Pancreas (tissue), 10 donors: Measurements from ENCODE around the gene PLEKHA8. TPM values are rescaled to one million over a fixed set of nuclear protein-coding genes. Genes with fewer than 3 reads are reported as not detected.

Experiments
- ATAC-seq, 4 donors: fragments of 200-7000 bp; cut with Tn5 transposase; one replicate each; pipeline versions ENCODE4 v1.8.0 to v1.9.1; 2020; ENCODE audit warnings: mild to moderate bottlenecking in 4 of 4, moderate library complexity in 4 of 4
- DNase-seq, 6 donors: peaks; one replicate each; pipeline ENCODE4 v3.0.0-alpha.2; 2020
- FAIRE-seq: peaks from 2 replicates; lab custom pipeline; 2012; peaks lifted over from hg19 to GRCh38; lab: Jason Lieb, UNC
- H3K27ac ChIP-seq, 4 donors: fragments of 200-600 bp; sonication (generic); 1 replicate in 3 of 4; 2 replicates in 1 of 4; pipeline versions ENCODE4 v1.5.0 to v1.8.0; 2020
- H3K27me3 ChIP-seq, 4 donors: fragments of 200-600 bp; one replicate each; pipeline ENCODE4 v1.8.0; 2021
- H3K36me3 ChIP-seq, 3 donors: fragments of 200-600 bp; sonication (generic) in 1 of 3; one replicate each; pipeline versions ENCODE4 v1.5.0 to v1.8.0; 2020 to 2021
- H3K4me1 ChIP-seq, 3 donors: fragments of 200-600 bp; one replicate each; pipeline ENCODE4 v1.8.0; 2021
- H3K4me3 ChIP-seq, 4 donors: fragments of 200-600 bp; sonication (generic) in 2 of 4; one replicate each; pipeline versions ENCODE4 v1.5.0 to v1.8.0; 2020 to 2021
- H3K9me3 ChIP-seq, 4 donors: fragments of 200-600 bp; one replicate each; pipeline ENCODE4 v1.8.0; 2021
- WGBS, 2 donors: extraction: QIAGEN DNeasy Blood & Tissue Kit; methylation state at CpG; one replicate each; pipeline ENCODE4 v1.1.7; 2013; 5-methylcytosine and 5-hydroxymethylcytosine counted together
- intact Hi-C, 3 donors: fragments of 100-400 bp; cut with DNase I; formaldehyde crosslinking; loops; one replicate each; pipeline versions ENCODE4 v1.11.1 to v1.14.2; 2022
- polyA plus RNA-seq, 2 donors: library from polyadenylated mRNA; stranded (reverse); fragments of 200-250 nt; gene quantifications; one replicate each; pipeline ENCODE4 v1.2.3, GENCODE V29; 2013
- total RNA-seq, 6 donors: library from RNA; stranded (reverse); fragmentation: NEBNext Ultra II Directional in 4 of 6; extraction: Animal tissue kit (Norgen Biotek cat#: 25700) in 4 of 6; gene quantifications; one replicate each; pipeline versions ENCODE4 v1.2.1 to v1.2.4, GENCODE V29; 2021 to 2023
- TF ChIP-seq, protein P1 (sequence below), 4 donors: fragments of 200-600 bp; sonication (generic) in 3 of 4; IDR thresholded peaks; one replicate each; pipeline versions ENCODE4 v1.5.0 to v1.8.0; 2021; ENCODE audit warnings: antibody characterized with exemption in 4 of 4
- donor health status: healthy with polysubstance abuse.
- donor health status: DM: no; HTN: no; CAD: no; lungs with moderate emphysema.
- donor health status: DM: no; HTN: no; CAD: no.
- donor health status: control.
- donor health status: control.
- donor health status: Bipolar disorder and iron deficiency.
- donor health status: DM: yes; HTN: yes; CAD: no.
- donor health status: DM: no; HTN: no; CAD: no.
- donor health status: DM: no; HTN: no; CAD: no.
- donor health status: DM: yes; HTN: yes; CAD: no.

The PLEKHA8 gene
- total and polyA plus RNA-seq, 8 donors, result 1.7 to 9.7 (median 4.3) TPM

DNA sequence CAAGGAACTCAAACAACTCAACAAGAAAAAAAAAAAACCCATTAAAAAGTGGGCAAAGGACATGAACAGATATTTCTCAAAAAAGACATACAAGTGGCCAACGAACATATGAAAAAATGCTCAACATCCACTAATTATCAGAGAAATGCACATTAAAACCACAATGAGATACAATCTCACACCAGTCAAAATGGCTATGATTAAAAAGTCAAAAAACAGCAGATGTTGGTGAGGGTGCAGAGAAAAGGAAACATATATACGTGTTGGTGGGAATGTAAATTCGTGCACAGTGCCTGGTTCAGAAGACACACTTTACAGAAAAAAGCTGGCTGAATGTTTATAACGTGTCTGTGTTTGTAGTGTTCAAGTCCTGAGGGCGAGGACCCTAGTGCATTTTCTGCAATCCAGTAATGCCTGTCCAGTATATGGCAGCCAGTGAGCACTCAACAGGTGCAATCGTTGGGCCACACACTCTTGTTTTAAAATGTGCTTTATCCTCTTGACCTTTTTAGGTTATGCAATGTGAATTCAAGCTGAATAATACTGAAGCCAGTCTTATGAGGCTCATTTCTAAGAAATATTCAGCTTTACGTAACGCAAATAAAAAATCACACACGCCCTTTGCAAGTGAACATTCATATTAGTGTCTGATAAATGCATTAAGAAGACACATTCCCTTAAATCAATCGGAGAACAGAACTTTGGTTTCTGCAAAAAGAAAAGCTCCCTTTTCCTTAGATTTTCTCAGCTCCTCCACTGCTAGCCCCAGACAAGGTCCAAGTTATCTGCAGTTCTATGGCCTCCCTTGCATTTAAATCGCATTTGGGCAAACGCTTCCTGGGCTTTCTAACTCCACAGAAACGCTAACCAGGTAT is 105.8 kb downstream of the PLEKHA8 start:
- Histone ChIP-seq H3K4me3 (peak overlapping the region; percentile 33 to 89 (median 79)), H3K36me3 (no peaks in the 10 kb centered on the region), H3K27ac (peak overlapping the region; percentile 54 to 86 (median 65)), H3K4me1 (peaks cover 0 to 4% (median 0%) of the 10 kb centered on the region in 3 donors), H3K27me3 (no peaks in the 10 kb centered on the region), H3K9me3 (no peaks in the 10 kb centered on the region)
- no peak for FAIRE-seq
- intact Hi-C loops, result no loop called here
- 42 to 46% methylated on average over 13 of the region's 13 CpGs for WGBS, 2 donors
- no peak for DNase-seq
- peak in 1 of 4 donors; percentile 3 for ATAC-seq
- TF ChIP-seq, protein P1, sequence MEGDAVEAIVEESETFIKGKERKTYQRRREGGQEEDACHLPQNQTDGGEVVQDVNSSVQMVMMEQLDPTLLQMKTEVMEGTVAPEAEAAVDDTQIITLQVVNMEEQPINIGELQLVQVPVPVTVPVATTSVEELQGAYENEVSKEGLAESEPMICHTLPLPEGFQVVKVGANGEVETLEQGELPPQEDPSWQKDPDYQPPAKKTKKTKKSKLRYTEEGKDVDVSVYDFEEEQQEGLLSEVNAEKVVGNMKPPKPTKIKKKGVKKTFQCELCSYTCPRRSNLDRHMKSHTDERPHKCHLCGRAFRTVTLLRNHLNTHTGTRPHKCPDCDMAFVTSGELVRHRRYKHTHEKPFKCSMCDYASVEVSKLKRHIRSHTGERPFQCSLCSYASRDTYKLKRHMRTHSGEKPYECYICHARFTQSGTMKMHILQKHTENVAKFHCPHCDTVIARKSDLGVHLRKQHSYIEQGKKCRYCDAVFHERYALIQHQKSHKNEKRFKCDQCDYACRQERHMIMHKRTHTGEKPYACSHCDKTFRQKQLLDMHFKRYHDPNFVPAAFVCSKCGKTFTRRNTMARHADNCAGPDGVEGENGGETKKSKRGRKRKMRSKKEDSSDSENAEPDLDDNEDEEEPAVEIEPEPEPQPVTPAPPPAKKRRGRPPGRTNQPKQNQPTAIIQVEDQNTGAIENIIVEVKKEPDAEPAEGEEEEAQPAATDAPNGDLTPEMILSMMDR (IDR thresholded peaks at IDR 0.05), result no peak

DNA sequence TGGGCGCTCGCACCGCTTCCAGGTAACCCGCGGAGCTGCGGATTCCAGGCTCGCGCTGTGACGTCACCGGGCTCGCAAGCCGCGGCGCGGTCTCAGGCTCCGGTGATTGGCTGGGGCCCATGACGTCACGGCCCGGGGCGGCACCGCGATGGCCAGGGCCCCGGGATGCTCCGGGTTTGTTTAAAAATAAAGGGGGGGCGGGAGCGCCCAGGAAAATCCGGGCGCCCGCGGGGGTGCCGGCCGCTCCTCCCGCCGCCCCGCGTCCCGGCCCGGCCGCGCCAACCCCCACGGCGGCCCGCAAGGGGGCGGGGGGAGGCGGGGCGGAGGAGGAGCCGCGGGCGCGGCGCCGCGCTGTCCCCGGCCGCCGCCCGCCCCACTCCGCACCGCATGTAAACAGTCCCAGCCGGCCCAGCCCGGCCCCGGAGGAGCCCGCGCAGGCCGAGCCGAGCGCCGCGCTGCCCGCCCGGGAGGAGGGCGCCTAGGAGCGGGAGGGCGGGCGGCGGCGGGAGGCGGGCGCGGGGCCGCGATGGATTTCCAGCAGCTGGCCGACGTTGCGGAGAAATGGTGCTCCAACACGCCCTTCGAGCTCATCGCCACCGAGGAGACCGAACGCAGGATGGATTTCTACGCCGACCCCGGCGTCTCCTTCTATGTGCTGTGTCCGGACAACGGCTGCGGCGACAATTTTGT is 106.5 kb downstream of the PLEKHA8 start, which contains the start of gene MTURN:
Gene MTURN, plus strand, starts transcription at position 376 of the 690 bp plus-strand sequence. Its CDS starts 151 bp downstream, at position 527.
- Histone ChIP-seq H3K9me3 (no peaks in the 10 kb centered on the region), H3K36me3 (no peaks in the 10 kb centered on the region), H3K4me1 (peaks cover 0 to 4% (median 0%) of the 10 kb centered on the region in 3 donors), H3K27me3 (no peaks in the 10 kb centered on the region), H3K4me3 (peak within 1 kb of the TSS; percentile 73 to 89 (median 86)), H3K27ac (peak within 1 kb of the TSS; percentile 54 to 86 (median 65))
- intact Hi-C loops, result no loop called here
- FAIRE-seq, result no peak
- peak; percentile 80 to 89 (median 86) for DNase-seq
- ATAC-seq, result peak; percentile 74 to 84 (median 76)
- 0 to 1% methylated on average over 46 to 99 of the region's 99 CpGs for WGBS, 2 donors
- TF ChIP-seq, protein P1 (IDR thresholded peaks at IDR 0.05), result no peak

DNA sequence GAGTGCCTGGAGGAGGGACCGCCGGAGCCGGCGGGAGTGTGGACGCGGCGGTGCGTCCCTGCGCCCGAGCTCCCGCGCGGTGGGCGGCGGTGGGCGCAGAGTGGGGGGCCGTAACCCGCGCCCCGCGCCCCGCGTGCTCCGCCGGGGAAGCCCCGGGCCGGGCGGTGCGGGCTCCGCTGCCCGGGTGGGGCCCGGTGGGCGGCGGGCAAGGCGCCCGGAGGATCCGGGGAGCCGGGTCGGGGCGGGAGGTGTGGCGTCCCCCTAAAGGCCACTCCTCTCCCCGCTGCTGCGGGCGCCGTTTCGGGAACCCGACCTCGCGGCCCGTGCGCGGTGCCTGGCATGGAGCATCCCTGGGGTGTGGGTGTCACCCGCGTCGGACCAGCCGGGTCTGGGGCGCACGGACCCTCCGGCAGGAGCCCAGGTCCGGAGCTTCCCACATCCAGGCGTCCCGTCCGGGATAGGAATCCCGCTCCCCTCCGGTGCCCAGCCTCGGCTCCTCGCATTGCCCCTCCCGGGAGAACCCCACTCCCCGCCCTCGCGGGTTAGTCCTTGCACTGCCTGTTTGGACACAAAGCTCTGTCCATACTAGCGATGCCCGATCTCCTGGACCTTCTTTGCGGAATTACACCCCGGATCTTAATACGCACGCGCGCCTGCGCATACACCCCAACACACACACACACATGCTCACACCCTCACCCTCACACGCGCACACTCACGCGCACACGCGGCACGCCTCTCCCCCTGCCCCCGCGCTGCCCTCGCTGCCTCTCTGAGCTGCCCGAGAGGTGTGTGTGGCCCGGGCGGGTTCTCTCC is 107.3 kb downstream of the PLEKHA8 start:
- Histone ChIP-seq H3K4me3 (peak overlapping the region; percentile 73 to 89 (median 86)), H3K4me1 (peaks cover 0 to 4% (median 0%) of the 10 kb centered on the region in 3 donors), H3K9me3 (no peaks in the 10 kb centered on the region), H3K27me3 (no peaks in the 10 kb centered on the region), H3K36me3 (no peaks in the 10 kb centered on the region), H3K27ac (peak overlapping the region; percentile 41 to 86 (median 65))
- WGBS, 2 donors, result 0 to 1% methylated on average over 71 to 93 of the region's 93 CpGs
- FAIRE-seq, result no peak
- intact Hi-C loops, result no loop called here
- TF ChIP-seq, protein P1 (IDR thresholded peaks at IDR 0.05), result no peak
- DNase-seq, result peak; percentile 58 to 88 (median 63)
- peak; percentile 53 to 76 (median 67) for ATAC-seq

DNA sequence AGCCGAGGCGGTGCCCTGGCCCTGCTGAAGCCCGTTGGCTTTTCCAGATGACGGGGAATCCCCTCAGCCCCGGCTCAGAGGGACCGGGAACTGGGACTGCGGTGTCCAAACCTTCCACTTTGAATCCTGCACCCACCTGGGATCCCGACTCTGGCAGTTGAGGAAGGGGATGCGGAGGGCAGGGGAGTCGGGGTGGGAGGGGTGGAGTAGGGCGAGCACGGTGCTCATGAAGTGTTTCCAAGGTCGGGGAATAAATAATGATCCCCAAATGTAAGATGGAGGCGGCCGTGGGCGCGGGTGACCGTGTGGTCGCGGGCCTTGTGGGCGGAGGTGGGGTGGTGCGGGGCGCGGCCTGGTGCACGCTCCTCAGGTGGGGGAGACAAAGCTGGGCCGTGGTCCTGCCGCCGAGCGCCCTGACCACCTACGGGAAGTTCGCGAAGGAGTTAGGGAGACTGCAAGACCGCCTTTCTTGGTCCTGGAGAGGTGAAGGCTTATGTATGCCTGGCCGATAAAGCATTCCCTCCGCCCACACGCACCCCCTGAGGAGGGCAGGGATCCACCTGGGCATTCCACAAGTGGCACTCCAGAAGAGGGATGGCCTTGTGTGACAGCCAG is 108.0 kb downstream of the PLEKHA8 start:
- H3K27ac ChIP-seq, result peak overlapping the region; percentile 41 to 86 (median 65)
- ATAC-seq, result peak in 2 of 4 donors; percentile 1 to 3
- H3K36me3 ChIP-seq, result no peaks in the 10 kb centered on the region
- TF ChIP-seq, protein P1 (IDR thresholded peaks at IDR 0.05), result no peak
- peak in 2 of 6 donors; percentile 34 to 61 for DNase-seq
- no peaks in the 10 kb centered on the region for H3K9me3 ChIP-seq
- 36 to 43% methylated on average over 29 to 36 of the region's 36 CpGs for WGBS, 2 donors
- peak overlapping the region; percentile 73 to 89 (median 86) for H3K4me3 ChIP-seq
- peaks cover 0 to 4% (median 0%) of the 10 kb centered on the region in 3 donors for H3K4me1 ChIP-seq
- intact Hi-C loops, result no loop called here
- FAIRE-seq, result no peak
- no peaks in the 10 kb centered on the region for H3K27me3 ChIP-seq
